ENCODE data around the gene ZBTB20. TPM values are rescaled to one million over a fixed set of nuclear protein-coding genes. Genes with fewer than 3 reads are reported as not detected.

Gene ZBTB20
- total and polyA plus RNA-seq, 2 of the 4 experiments (the other 2 are of a cell fraction), result 0.75 to 14.7 TPM

- Histone ChIP-seq H4K8ac (ENCODE audit: low read depth in 2 of 2, low read length in 2 of 2) (no peak overlapping the region), H3K9me3 (ENCODE audit: control insufficient read depth, insufficient read depth, low read length) (no peaks in the 10 kb centered on the region), H3K9ac (ENCODE audit: low read depth, low read length) (no peak overlapping the region), H3K36me3 (ENCODE audit: control insufficient read depth, insufficient read depth, low read length) (no peaks in the 10 kb centered on the region), H3K14ac (replicated peaks; ENCODE audit: low read depth, low read length) (no peak overlapping the region), H2AFZ (replicated peaks; ENCODE audit: low read length, poor library complexity) (no peak overlapping the region), H3K4me2 (ENCODE audit: low read depth, low read length) (no peak overlapping the region), H3K23ac (ENCODE audit: low read depth, low read length) (no peak overlapping the region), H3K4me1 (ENCODE audit: control insufficient read depth, insufficient read depth, low read length) (no peaks in the 10 kb centered on the region), H3K4ac (ENCODE audit: low read depth, low read length) (no peak overlapping the region), H2BK15ac (ENCODE audit: low read depth, low read length) (no peak overlapping the region), H3K4me3 (ENCODE audit: insufficient read depth, low read depth, low read length) (no peak overlapping the region), H4K91ac (ENCODE audit: insufficient read depth, low read depth, low read length) (no peak overlapping the region), H2BK5ac (ENCODE audit: low read depth, low read length, poor library complexity, severe bottlenecking) (no peak overlapping the region), H2AK9ac (replicated peaks; ENCODE audit: low read depth, low read length, poor library complexity) (no peak overlapping the region), H2AK5ac (ENCODE audit: low read depth, low read length) (no peak overlapping the region), H2BK120ac (ENCODE audit: low read depth, low read length) (no peak overlapping the region), H3K18ac (ENCODE audit: low read depth, low read length) (no peak overlapping the region), H2BK20ac (ENCODE audit: low read depth, low read length) (no peak overlapping the region), H3K56ac (ENCODE audit: extremely low read depth, insufficient read depth, low read length) (no peak overlapping the region), H4K20me1 (ENCODE audit: insufficient read depth, low read length) (no peaks in the 10 kb centered on the region), H3K27me3 (ENCODE audit: control insufficient read depth, insufficient read depth, low read length) (no peaks in the 10 kb centered on the region), H3K79me1 (ENCODE audit: low read depth in 1 of 2, low read length in 2 of 2) (no peaks in the 10 kb centered on the region), H4K5ac (ENCODE audit: low read depth, low read length) (no peak overlapping the region), H3K27ac (ENCODE audit: insufficient read depth, low read length) (no peak overlapping the region), H3K9me1 (ENCODE audit: insufficient read depth, low read length) (no peaks in the 10 kb centered on the region)
- in situ Hi-C loops (cut with MboI; ENCODE audit: low sequenced_read_pairs), result no loop called here
- dilution Hi-C loops (cut with HindIII; ENCODE audit: low sequenced_read_pairs, unreplicated experiment), result no loop called here
- WGBS, 2 experiments (ENCODE audit: extremely low coverage in 2 of 2, insufficient read length in 1 of 2), result no CpG with 5 or more reads among the region's 1 CpG
- POLR2A ChIA-PET (ENCODE audit: unreplicated experiment), result no interaction called here
- intact Hi-C loops (cut with micrococcal nuclease), result no loop called here
- CTCF ChIA-PET, result interaction anchor here (1.1 kb wide), 1 partner anchor 34 kb away, joined by 3 read pairs; no protein-coding TSS in a partner anchor
- no peak for DNase-seq
- no TSS peak for BruUV-seq (replicated peaks)
- ATAC-seq (ENCODE audit: low read depth), result no peak
- TF ChIP-seq, protein P1, sequence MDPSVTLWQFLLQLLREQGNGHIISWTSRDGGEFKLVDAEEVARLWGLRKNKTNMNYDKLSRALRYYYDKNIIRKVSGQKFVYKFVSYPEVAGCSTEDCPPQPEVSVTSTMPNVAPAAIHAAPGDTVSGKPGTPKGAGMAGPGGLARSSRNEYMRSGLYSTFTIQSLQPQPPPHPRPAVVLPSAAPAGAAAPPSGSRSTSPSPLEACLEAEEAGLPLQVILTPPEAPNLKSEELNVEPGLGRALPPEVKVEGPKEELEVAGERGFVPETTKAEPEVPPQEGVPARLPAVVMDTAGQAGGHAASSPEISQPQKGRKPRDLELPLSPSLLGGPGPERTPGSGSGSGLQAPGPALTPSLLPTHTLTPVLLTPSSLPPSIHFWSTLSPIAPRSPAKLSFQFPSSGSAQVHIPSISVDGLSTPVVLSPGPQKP (IDR thresholded peaks at IDR 0.05; ENCODE audit: borderline replicate concordance, low read depth, low read length), result no peak
- no peak for TF ChIP-seq BHLHE40 (IDR thresholded peaks at IDR 0.05; ENCODE audit: low read depth, low read length)
- no peak for TF ChIP-seq FOS (IDR thresholded peaks at IDR 0.05; ENCODE audit: low read depth, low read length)
Measured at GRCh38 chr3:114700637-114701234, 446.4 kb downstream of the ZBTB20 start.

All from IMR-90 (cell line).